Spleen (tissue), 11 donors: ENCODE results near the gene TNRC6A. TPM values are rescaled to one million over a fixed set of nuclear protein-coding genes. Genes with fewer than 3 reads are reported as not detected.
"Not testable (repeated sequence)": the region's sequence is repeated elsewhere in the genome, so short reads cannot be mapped to it uniquely, and the experiment has no call there.

Experiments
- DNase-seq: peaks from one replicate; pipeline ENCODE4 v3.0.0-alpha.2; 2020
- H3K27ac ChIP-seq, 8 donors: fragments of 200-600 bp; sonication (generic) in 7 of 8; 1 replicate in 4 of 8; 2 replicates in 4 of 8; pipeline versions ENCODE4 v1.5.0 to v1.8.0; 2016 to 2021; ENCODE audit warnings: inconsistent platforms in 4 of 8, mild to moderate bottlenecking in 4 of 8, moderate library complexity in 1 of 8
- H3K27me3 ChIP-seq, 7 donors: fragments of 200-600 bp; sonication (generic) in 6 of 7; replicated peaks in 1 of 7; 1 replicate in 4 of 7; 2 replicates in 3 of 7; pipeline versions ENCODE4 v1.5.0 to v1.8.0; 2016 to 2021; ENCODE audit warnings: inconsistent platforms in 3 of 7, mild to moderate bottlenecking in 1 of 7
- H3K36me3 ChIP-seq, 6 donors: fragments of 200-600 bp; sonication (generic) in 5 of 6; 1 replicate in 4 of 6; 2 replicates in 2 of 6; pipeline versions ENCODE4 v1.5.0 to v1.8.0; 2016 to 2021; ENCODE audit warnings: inconsistent platforms in 2 of 6
- H3K4me1 ChIP-seq, 6 donors: fragments of 200-600 bp; sonication (generic) in 5 of 6; 1 replicate in 3 of 6; 2 replicates in 3 of 6; pipeline versions ENCODE4 v1.5.0 to v1.8.0; 2016 to 2021; ENCODE audit warnings: inconsistent platforms in 3 of 6
- H3K4me3 ChIP-seq, 8 donors: fragments of 200-600 bp; sonication (generic) in 7 of 8; 1 replicate in 4 of 8; 2 replicates in 4 of 8; pipeline versions ENCODE4 v1.5.0 to v1.8.0; 2016 to 2021; ENCODE audit warnings: inconsistent platforms in 4 of 8, mild to moderate bottlenecking in 4 of 8, moderate library complexity in 2 of 8
- H3K9me3 ChIP-seq, 8 donors: fragments of 200-600 bp; sonication (generic) in 7 of 8; 1 replicate in 4 of 8; 2 replicates in 4 of 8; pipeline versions ENCODE4 v1.5.0 to v1.8.0; 2016 to 2021; ENCODE audit warnings: inconsistent platforms in 4 of 8
- POLR2A ChIP-seq, 3 donors: fragments of 450-650 bp; IDR thresholded peaks; one replicate each; pipeline ENCODE4 v1.5.1; 2017; ENCODE audit warnings: antibody characterized with exemption in 3 of 3, mild to moderate bottlenecking in 1 of 3
- POLR2AphosphoS5 ChIP-seq, 3 donors: sonication (generic); formaldehyde crosslinking; IDR thresholded peaks; one replicate each; pipeline ENCODE4 v1.5.1; 2017; ENCODE audit warnings: antibody characterized with exemption in 3 of 3
- WGBS, 5 donors: extraction: QIAGEN DNeasy Blood & Tissue Kit in 3 of 5; methylation state at CpG; one replicate each; pipeline versions ENCODE4 v1.1.5 to v1.1.7; 2013 to 2018; 5-methylcytosine and 5-hydroxymethylcytosine counted together
- intact Hi-C: fragments of 100-400 bp; cut with DNase I; formaldehyde crosslinking; loops from one replicate; pipeline ENCODE4 v1.15.0; 2023; ENCODE audit warnings: low total_unique reads
- polyA plus RNA-seq, 3 donors: library from polyadenylated mRNA; stranded (reverse); fragments of 200-250 nt; gene quantifications; one replicate each; pipeline ENCODE4 v1.2.1, GENCODE V29; 2013
- total RNA-seq, 7 donors: library from RNA; depleted of rRNA in 3 of 7; stranded (reverse); fragments of >200 nt in 3 of 7; fragmentation: NEBNext Ultra II Directional in 4 of 7; extraction: Animal tissue kit (Norgen Biotek cat#: 25700) in 4 of 7; gene quantifications; one replicate each; pipeline versions ENCODE4 v1.1.0 to v1.2.1, GENCODE V29; 2016 to 2021
- TF ChIP-seq, protein P1 (sequence below), 11 experiments: fragments of 200-600 bp in 7 of 11; fragments of 450-650 bp in 4 of 11; sonication (generic) in 4 of 11; IDR thresholded peaks in 8 of 11; conservative IDR thresholded peaks in 3 of 11; 1 replicate in 7 of 11; 2 replicates in 4 of 11; pipeline versions ENCODE4 v1.4.0 to v1.8.0; 2016 to 2021; ENCODE audit warnings: antibody characterized with exemption in 11 of 11, inconsistent platforms in 4 of 11, mild to moderate bottlenecking in 1 of 11
- donor health status: healthy with polysubstance abuse.
- donor health status: DM: no; HTN: no; CAD: no; lungs with moderate emphysema.
- donor health status: DM: no; HTN: no; CAD: no.
- donor health status: Bipolar disorder and iron deficiency.
- donor health status: healthy.
- donor health status: DM: no; HTN: no; CAD: no.
- donor health status: DM: yes; HTN: yes; CAD: no.

Gene TNRC6A
- total and polyA plus RNA-seq, 10 donors, result 6.5 to 67.8 (median 57.3) TPM

DNA sequence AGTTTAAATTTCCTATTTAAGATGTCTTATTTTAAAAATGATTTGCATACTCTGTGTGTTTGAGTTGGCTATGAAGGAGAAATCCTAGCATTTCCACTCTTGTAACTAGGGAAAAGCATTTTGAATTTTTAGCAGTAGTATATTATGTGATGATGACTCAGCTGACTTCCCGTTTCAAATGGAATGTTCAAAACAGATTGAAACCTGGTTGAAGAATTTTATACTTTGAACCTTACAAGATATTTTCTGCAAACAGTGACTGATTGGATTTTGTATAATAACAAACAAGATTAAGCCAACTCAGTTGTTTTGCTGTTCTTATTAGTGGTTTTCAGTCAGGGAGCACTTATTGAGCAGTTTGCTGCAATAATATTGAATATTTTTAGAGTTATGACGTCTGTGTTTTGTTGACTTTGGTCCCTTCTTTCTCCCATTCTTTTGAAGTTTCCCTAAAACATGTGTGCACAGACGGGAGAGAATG is 8.0 kb downstream of the TNRC6A start:
- WGBS, 5 donors, result 42 to 53% (median 51%) methylated on average over 3 of the region's 3 CpGs
- TF ChIP-seq, protein P1, sequence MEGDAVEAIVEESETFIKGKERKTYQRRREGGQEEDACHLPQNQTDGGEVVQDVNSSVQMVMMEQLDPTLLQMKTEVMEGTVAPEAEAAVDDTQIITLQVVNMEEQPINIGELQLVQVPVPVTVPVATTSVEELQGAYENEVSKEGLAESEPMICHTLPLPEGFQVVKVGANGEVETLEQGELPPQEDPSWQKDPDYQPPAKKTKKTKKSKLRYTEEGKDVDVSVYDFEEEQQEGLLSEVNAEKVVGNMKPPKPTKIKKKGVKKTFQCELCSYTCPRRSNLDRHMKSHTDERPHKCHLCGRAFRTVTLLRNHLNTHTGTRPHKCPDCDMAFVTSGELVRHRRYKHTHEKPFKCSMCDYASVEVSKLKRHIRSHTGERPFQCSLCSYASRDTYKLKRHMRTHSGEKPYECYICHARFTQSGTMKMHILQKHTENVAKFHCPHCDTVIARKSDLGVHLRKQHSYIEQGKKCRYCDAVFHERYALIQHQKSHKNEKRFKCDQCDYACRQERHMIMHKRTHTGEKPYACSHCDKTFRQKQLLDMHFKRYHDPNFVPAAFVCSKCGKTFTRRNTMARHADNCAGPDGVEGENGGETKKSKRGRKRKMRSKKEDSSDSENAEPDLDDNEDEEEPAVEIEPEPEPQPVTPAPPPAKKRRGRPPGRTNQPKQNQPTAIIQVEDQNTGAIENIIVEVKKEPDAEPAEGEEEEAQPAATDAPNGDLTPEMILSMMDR (IDR thresholded peaks at IDR 0.05 in 8 of 11, conservative IDR thresholded peaks at IDR 0.05 in 3 of 11), result no peak
- TF ChIP-seq POLR2A (IDR thresholded peaks at IDR 0.05), result no peak
- no peak for TF ChIP-seq POLR2AphosphoS5 (IDR thresholded peaks at IDR 0.05)
- H3K27ac ChIP-seq, result peak overlapping the region in 6 of 8 donors; percentile 4 to 57 (median 36)
- peaks cover 37 to 100% (median 91%) of the 10 kb centered on the region in 6 donors for H3K4me1 ChIP-seq
- DNase-seq, result no peak
- intact Hi-C loops, result no loop called here
- no peaks in the 10 kb centered on the region for H3K27me3 ChIP-seq
- no peak overlapping the region for H3K4me3 ChIP-seq
- no peaks in the 10 kb centered on the region for H3K9me3 ChIP-seq
- H3K36me3 ChIP-seq, result peaks cover 0 to 37% (median 2%) of the 10 kb centered on the region in 6 donors

DNA sequence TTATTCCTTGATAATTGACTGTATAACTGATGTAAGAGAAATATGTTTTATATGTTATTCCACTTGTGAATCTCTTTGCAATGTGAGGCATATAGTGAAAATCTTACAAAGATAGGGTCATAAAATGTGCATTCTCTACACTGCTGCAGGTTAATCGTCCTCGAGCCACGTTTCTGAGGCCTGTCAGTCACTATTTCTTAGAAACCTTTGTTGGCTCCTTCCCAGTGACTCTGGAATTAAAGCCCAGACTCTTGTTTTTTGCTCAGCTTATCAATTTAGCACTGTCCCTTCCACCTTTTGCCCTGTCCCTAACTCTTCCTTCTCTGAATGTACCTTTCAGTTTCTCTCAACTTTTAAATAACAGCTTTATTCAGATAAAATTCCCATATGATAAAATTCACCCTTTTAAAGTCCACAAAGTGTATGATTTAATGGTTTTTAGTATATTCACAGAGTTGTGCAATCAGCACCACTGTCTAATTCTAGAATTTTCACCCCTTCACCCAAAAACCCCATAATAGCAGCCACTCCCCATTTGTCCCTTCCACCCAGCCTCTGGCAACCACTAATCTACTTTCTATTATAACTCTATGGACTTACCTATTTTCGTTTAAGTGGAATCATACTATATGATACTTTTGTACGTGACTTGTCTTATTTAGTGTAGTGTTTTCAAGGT is 8.6 kb downstream of the TNRC6A start:
- DNase-seq, result no peak
- no peak for TF ChIP-seq POLR2AphosphoS5 (IDR thresholded peaks at IDR 0.05)
- TF ChIP-seq, protein P1 (IDR thresholded peaks at IDR 0.05 in 8 of 11, conservative IDR thresholded peaks at IDR 0.05 in 3 of 11), result no peak
- Histone ChIP-seq H3K27ac (peak overlapping the region in 5 of 8 donors; percentile 4 to 57 (median 37)), H3K9me3 (no peaks in the 10 kb centered on the region), H3K4me3 (no peak overlapping the region), H3K36me3 (peaks cover 0 to 34% (median 0%) of the 10 kb centered on the region in 6 donors), H3K4me1 (peaks cover 37 to 100% (median 93%) of the 10 kb centered on the region in 6 donors), H3K27me3 (no peaks in the 10 kb centered on the region)
- 85 to 93% (median 89%) methylated on average over 5 of the region's 5 CpGs for WGBS, 5 donors
- intact Hi-C loops, result no loop called here

- Histone ChIP-seq H3K27ac (no peak overlapping the region), H3K9me3 (no peaks in the 10 kb centered on the region), H3K4me1 (peaks cover 40 to 100% (median 96%) of the 10 kb centered on the region in 6 donors), H3K4me3 (no peak overlapping the region), H3K27me3 (no peaks in the 10 kb centered on the region), H3K36me3 (peaks cover 0 to 33% (median 0%) of the 10 kb centered on the region in 6 donors)
- intact Hi-C loops, result no loop called here
- WGBS, 5 donors, result 55 to 68% (median 59%) methylated on average over 3 of the region's 3 CpGs
- TF ChIP-seq POLR2AphosphoS5 (IDR thresholded peaks at IDR 0.05), result no peak
- TF ChIP-seq, protein P1 (IDR thresholded peaks at IDR 0.05 in 8 of 11, conservative IDR thresholded peaks at IDR 0.05 in 3 of 11), result no peak
- no peak for TF ChIP-seq POLR2A (IDR thresholded peaks at IDR 0.05)
- no peak for DNase-seq
Measured at GRCh38 chr16:24738895-24739294, 9.4 kb downstream of the TNRC6A start.

DNA sequence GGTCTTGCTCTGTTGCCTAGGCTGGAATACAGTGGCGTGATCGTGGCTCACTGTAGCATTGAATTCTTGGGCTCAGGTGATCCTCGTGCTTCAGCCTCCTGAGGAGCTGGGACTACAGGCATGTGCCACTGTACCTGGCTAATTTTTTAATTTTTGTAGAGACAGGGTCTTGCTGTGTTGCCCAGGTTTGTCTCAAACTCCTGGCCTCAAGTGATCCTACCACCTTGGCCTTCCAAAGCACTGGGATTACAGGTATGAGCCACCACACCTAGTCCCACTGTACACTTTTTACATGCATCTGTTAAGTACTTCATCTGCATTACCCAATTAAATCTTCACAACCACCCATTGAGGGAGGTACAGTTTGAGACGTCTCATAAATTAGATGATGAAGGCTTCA is 12.4 kb downstream of the TNRC6A start:
- DNase-seq, result no peak
- 96 to 98% (median 96%) methylated on average over 4 of the region's 4 CpGs for WGBS, 5 donors
- Histone ChIP-seq H3K27ac (no peak overlapping the region), H3K4me1 (peaks cover 25 to 100% (median 92%) of the 10 kb centered on the region in 6 donors), H3K27me3 (no peaks in the 10 kb centered on the region), H3K9me3 (no peaks in the 10 kb centered on the region), H3K36me3 (peaks cover 0 to 31% (median 2%) of the 10 kb centered on the region in 6 donors), H3K4me3 (no peak overlapping the region)
- TF ChIP-seq, protein P1 (IDR thresholded peaks at IDR 0.05 in 8 of 11, conservative IDR thresholded peaks at IDR 0.05 in 3 of 11), result no peak
- no peak for TF ChIP-seq POLR2A (IDR thresholded peaks at IDR 0.05)
- TF ChIP-seq POLR2AphosphoS5 (IDR thresholded peaks at IDR 0.05), result no peak
- intact Hi-C loops, result no loop called here

GRCh38 chr16:24742610-24743009 is 13.2 kb downstream of the TNRC6A start:
- intact Hi-C loops, H3K4me3 ChIP-seq, H3K27me3 ChIP-seq, DNase-seq, H3K27ac ChIP-seq, H3K9me3 ChIP-seq: not testable (repeated sequence)
- Histone ChIP-seq H3K36me3 (peaks cover 0 to 31% (median 2%) of the 10 kb centered on the region in 6 donors), H3K4me1 (peaks cover 20 to 100% (median 91%) of the 10 kb centered on the region in 6 donors)
- 95 to 98% (median 96%) methylated on average over 8 of the region's 8 CpGs for WGBS, 5 donors
